ENCODE data around the gene CLDN20.

The CLDN20 gene

DNA sequence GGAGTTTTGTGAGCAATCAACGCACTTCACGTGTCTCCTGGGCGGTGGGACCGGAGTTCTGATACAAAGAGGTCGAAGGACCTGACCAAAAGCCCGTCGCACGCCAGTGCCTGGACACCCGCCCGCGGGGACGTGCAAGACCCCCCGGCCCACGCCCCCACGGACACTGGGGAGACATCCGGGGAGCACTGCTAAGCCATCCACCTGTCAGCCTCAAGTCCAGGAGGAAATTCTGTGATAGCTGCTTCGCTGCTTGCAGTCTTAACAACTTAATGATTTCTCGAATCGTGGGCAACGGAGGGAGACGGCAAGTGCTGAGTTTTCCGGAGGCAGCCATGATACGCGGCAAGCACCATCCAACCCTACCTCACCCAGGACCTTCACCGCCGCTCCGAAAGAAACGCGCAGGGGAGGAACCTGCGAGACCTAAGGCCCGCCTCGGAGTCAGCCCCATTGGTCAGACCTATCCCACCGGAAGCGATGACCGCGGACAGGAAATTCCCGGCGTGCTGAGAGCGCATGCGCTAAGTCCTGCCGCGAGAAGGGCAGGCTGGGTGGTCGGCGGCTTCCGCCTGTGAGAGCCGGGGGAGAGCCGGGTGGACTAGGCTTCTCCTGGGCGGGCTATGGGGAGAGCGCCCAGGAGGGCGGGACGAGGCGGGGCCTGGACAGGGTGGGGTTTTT, 50.4 kb downstream of the CLDN20 start, which contains the start of gene TFB1M:
Gene TFB1M, minus strand, starts transcription at position 393 of the 681 bp plus-strand sequence. Its CDS starts 56 bp downstream, at position 337.
- DNase-seq = peak; percentile 97

DNA sequence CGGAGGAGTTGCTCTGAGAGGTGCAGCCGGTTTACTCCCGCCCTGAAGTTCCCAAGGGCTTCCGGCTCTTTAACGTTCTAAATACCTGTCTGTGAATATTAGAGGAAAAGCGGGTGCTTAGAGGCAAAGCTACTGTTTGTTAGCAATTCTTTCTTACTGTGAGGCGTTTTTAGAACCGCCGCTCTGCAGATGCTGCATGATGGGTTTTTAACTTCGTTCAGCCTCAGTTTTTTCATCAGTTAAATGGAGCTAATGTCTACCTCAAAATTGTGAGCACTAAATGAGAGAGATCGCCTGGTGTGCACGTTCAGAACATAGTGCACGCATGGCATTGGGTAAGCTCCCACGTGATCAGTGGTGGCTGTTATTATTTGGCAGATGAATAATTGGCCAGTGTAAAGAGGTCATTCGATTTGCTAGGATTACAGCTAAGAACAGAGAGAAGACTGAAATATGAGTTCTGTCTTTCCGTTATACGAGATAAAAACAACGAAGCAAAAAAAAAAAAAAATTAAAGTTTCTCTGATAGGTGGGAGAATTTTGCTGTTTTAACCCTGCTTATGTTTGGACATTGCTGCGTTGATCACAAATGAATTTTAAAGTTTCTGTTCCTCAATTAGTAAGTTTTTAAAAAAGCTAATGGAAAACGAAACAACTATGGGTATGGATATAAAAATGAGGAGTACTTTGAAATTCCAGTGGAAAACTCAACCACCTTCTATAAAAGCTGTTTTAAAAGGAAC, 51.1 kb downstream of the CLDN20 start:
- DNase-seq = peak; percentile 78

DNA sequence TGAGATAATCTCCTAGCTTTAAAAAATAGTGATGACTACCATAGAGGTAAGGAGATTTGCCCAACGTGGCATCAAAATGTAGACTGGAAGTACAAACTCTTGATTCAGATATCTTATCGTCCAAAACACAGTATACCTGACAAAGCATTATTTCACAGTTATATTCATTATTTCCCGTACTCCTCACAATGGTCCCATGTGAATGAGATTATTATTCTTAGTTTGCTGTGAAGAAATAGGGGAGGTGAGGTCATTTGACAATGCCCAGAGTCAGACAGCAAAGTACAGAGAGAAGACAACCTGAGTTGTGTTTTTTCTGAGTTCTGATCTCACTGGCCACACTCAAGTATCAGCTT, 51.7 kb downstream of the CLDN20 start:
- DNase-seq = no peak

DNA sequence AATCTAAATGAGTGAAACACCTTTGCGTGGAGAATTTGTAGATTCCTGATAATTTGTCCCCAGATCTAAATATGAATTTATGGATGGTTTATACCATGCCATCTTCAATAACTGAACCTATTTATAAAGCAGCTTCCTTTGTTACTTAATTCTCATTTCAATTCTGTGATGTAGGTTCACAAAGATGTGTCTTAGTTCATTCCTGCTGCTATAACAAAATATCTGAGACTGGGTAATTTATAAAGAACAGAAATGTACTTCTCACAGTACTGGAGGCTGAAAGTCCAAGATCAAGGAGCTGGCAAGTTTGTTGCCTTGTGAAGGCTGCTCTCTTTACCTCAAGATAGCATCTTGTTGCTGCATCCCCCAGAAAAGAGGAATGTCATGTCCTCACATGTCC, 52.6 kb downstream of the CLDN20 start:
- DNase-seq = no peak

DNA sequence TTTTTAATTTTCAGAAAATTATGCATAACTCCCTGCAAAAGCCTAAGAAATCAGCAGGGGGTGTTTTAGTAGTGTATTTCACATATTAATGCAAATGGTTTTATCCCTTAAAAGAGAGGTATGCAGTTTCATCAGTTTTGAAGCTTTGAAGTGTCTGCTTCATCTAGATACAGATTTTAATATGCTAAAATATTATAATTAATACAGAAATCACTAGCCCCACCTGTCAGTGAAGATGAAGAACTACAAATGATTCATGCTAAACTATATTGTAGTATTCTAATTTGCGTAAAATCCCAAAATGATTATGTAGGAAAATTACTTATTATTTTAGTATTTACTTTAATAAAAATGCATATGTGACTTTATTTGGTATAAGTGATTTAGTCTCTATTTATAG, 53.4 kb downstream of the CLDN20 start:
- DNase-seq = no peak

DNA sequence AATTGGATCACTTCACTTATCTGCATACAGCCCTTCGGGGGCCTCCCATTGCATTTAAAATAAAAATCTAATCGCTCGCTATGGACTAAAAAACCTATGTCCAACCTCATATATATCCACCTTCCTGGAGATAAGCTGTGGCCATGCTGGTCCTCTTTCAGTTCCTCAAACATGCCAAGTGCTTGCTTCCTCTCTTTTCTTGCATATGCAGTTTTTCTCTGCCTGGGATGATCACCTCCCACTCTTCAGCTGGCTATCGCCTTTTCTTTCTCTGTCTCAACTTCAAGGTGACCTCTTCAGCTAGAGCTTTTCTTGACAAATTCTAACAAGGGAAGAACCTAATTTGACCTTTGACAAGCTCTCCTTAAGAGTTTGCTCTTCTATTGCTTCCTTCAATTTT, 56.1 kb downstream of the CLDN20 start:
- no peak for DNase-seq

DNA sequence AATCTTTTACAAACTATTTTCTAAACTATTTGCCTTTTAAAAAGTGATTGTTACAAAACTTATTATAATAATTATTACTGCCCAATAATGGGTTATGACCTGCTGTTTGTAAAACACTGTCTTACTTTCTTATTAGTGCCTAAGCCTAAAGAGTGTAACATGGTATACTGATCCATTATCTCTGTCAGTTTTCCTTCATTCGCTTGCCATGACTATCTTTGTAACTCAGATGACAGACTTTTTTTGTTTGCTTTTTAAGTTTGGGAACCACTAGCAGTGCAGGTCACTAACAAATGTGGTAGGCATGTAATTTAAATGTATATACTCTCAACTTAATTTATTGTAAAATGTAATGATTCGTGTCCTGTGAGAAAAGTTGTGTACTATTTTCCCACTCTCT, 60.4 kb downstream of the CLDN20 start:
- no peak for DNase-seq

DNA sequence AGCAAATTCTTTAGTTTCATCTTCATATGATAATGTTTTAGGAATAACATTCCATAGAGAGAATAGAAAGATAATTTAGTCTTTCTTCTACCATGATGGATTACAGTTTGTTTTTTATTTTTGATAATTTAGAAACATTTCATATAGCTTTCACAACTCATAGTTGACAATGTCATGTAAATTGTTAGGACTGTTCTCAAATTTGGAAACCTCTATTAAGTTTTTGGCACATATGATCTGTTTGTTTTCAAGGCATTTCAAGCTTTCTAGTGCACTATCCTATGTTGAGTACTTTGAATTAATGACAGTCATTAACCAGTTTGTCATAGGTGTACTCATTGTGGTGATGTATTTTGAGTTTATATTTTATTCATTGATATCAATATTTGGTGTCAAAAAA, 61.2 kb downstream of the CLDN20 start:
- DNase-seq = no peak

DNA sequence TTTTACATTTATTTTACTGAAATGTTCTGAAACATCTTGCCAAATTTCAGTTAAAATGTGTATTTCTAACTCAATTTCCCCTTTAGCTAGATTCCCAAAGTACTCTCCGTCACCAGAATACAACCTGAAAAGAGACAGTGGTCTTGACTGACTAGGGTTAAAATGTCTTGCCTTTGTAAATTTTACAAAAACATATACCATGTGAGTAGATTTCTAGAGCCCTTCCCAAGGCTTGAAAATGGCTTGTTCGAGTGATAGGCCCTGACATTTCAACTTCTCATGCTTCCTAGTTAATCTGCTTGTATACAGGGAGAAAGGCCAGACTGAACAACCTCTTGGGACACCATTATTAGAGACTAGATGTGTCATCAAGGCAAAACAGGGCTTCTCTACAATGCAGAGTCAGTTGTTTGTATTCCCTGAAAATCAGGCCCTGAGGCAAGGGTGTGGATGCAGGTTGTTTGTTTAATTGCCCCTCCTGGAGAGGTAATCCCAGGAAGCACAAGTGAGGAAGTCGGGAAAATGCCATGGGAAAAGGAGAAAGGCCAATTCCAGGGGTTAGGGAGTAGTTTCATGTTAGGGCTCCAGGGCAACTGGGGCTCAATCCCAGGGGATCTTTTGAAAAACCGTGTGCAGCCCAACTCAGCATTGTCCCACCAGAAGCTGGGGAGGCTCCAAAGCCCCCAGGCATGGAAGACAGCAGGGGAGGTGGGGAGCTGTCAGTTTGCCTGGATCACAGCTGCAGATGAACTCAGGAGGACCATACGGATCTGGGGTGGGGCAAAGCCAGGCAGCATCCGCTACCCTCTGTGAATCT, 62.1 kb downstream of the CLDN20 start:
- no peak for DNase-seq

All from DMS79 (cell line).